Smooth muscle cell of the umbilical artery (primary cell): Measurements from ENCODE around the gene SLC6A17. TPM values are rescaled to one million over a fixed set of nuclear protein-coding genes. Genes with fewer than 3 reads are reported as not detected.

Source experiments
- total RNA-seq: library from RNA; depleted of rRNA; stranded (reverse); fragments of >200 nt; gene quantifications from 2 replicates; pipeline ENCODE4 v1.2.3, GENCODE V29; 2014

The SLC6A17 gene
- under 0.01 and 0.60 TPM in 2 replicates for total RNA-seq

GRCh38 chr1:110150330-110151174 lies at the start of gene SLC6A17:
Gene SLC6A17 (plus strand): TSS chr1:110150494. CDS start chr1:110166930, 16,436 bp downstream.

GRCh38 chr1:110112143-110112542 lies 38.2 kb upstream of the SLC6A17 start, which contains the start of gene UBL4B:
Gene UBL4B (plus strand): TSS chr1:110112443. CDS start chr1:110112535, 92 bp downstream.

DNA sequence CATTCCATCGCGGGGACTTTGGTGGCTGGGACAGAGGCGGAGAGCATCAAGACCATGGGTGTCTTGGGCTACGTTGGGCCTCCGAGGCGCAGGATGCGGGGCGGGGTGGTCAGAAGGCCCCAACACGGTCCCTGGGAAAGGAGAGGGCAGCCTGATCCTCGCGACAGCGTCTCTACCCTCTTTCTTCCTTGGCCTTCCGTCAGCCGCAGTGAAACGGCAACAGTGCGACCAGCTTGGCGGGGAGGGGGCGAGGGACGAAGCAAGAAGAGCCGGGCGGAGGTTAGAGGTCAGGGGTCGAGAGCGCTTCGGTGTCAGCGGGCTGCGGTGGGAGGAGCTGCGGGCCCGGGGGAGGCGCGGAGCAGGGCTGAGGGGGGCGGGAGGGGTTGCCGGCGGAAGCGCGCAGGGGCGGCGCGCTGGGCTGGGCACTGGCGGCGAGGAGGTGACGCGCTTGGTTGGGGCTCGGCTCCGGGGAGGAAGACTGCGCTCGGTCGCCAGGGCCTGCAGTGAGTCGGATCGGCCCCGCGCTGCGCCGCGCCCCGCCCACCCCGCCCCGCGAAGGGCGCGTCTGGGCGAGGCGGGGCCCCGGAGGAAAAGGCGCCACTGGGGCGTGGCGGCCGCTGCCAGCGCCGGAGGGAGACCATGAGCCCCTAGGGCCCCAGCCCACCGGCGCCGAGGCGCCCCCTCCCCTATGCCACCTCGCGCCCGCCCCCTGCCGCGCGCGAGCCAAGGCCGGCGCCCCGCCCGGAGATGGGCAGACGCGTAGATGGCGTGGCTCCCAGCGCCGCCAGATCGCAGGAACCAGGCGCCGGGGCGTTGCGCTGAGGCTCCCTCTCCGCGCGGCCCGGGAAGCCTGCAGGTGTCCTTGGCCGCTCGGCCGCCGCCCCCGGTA lies 59.7 kb downstream of the SLC6A17 start, which contains the start of gene KCNC4:
TSS of gene KCNC4 (plus strand) at position 600 of the 889 bp plus-strand sequence. CDS start 1,186 bp downstream, outside the sequence.

Other genes with a start within 250 kb of the SLC6A17 start
- gene CSF1, start 239.6 kb upstream of the SLC6A17 start, total RNA-seq: 85.8 and 90.6 TPM in 2 replicates
- 79.0 and 85.8 TPM in 2 replicates for gene AHCYL1, start 165.7 kb upstream of the SLC6A17 start, total RNA-seq
- 53.4 and 60.4 TPM in 2 replicates for gene STRIP1, start 115.9 kb upstream of the SLC6A17 start, total RNA-seq
- not detected in 2 replicates for gene ALX3, start 79.8 kb upstream of the SLC6A17 start, total RNA-seq
- not detected in 2 replicates for gene UBL4B, start 38.1 kb upstream of the SLC6A17 start, total RNA-seq
- 3.9 and 17.3 TPM in 2 replicates for gene KCNC4, start 59.8 kb downstream of the SLC6A17 start, total RNA-seq
- 22.0 and 33.8 TPM in 2 replicates for gene RBM15, start 188.9 kb downstream of the SLC6A17 start, total RNA-seq
- 5.9 and 10.4 TPM in 2 replicates for gene SLC16A4, start 240.5 kb downstream of the SLC6A17 start, total RNA-seq